Measurements from ENCODE around the gene KCNE3. TPM values are rescaled to one million over a fixed set of nuclear protein-coding genes. Genes with fewer than 3 reads are reported as not detected.

Gene KCNE3
- total and polyA plus RNA-seq, 2 experiments from 2014 or later, result 2.3 to 10.6 TPM

DNA sequence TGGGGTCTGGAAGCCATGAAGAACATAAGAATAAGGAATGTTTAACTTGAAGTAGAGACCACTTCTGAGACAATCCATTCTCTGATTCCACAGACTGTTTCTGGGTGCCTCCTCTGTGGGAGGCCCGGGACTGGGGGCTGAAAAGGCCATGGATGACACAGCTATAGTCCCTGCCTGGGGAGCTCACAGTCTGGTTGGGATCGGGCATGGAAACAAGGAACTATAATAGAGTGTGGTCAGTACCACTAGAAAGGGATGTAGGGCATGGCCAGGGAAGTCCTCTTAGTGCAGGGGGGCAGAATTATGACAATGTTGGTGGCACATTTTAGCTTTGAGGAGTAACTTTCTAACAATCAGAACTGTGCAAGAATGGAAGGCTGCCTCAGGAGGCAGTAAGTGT, 9.2 kb upstream of the KCNE3 start:
- no peak overlapping the region for H3K4me3 ChIP-seq
- no peaks in the 10 kb centered on the region for H3K4me1 ChIP-seq (ENCODE audit: insufficient read depth)
- H2AFZ ChIP-seq, result no peak overlapping the region
- no peaks in the 10 kb centered on the region for H3K4me1 Mint-ChIP-seq
- no peak for DNase-seq (ENCODE audit: low spot score)
- no peak overlapping the region for H3K4me3 Mint-ChIP-seq
- H3K27me3 Mint-ChIP-seq (ENCODE audit: insufficient read depth, low read depth, poor library complexity), result peaks cover 8% of the 10 kb centered on the region
- H3K27ac Mint-ChIP-seq, result no peak overlapping the region
- no peaks in the 10 kb centered on the region for H3K79me2 ChIP-seq (replicated peaks; ENCODE audit: insufficient read depth)
- no peak for ATAC-seq
- H3K9me2 ChIP-seq (ENCODE audit: insufficient read depth), result peaks cover 16% of the 10 kb centered on the region; the same call in 1 of the 2 replicates
- H3K36me3 Mint-ChIP-seq (ENCODE audit: low read depth), result no peaks in the 10 kb centered on the region
- no peak for TF ChIP-seq ZNF331 (CRISPR knock-in tag; IDR thresholded peaks at IDR 0.05; ENCODE audit: low read depth)
- no peak for TF ChIP-seq ZNF114 (CRISPR knock-in tag; IDR thresholded peaks at IDR 0.05)
- TF ChIP-seq, protein P1, sequence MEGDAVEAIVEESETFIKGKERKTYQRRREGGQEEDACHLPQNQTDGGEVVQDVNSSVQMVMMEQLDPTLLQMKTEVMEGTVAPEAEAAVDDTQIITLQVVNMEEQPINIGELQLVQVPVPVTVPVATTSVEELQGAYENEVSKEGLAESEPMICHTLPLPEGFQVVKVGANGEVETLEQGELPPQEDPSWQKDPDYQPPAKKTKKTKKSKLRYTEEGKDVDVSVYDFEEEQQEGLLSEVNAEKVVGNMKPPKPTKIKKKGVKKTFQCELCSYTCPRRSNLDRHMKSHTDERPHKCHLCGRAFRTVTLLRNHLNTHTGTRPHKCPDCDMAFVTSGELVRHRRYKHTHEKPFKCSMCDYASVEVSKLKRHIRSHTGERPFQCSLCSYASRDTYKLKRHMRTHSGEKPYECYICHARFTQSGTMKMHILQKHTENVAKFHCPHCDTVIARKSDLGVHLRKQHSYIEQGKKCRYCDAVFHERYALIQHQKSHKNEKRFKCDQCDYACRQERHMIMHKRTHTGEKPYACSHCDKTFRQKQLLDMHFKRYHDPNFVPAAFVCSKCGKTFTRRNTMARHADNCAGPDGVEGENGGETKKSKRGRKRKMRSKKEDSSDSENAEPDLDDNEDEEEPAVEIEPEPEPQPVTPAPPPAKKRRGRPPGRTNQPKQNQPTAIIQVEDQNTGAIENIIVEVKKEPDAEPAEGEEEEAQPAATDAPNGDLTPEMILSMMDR (conservative IDR thresholded peaks at IDR 0.05; ENCODE audit: low read depth in 2 of 2), result no peak
- no peak for TF ChIP-seq JUNB (IDR thresholded peaks at IDR 0.05; ENCODE audit: unreplicated experiment)
- no peak for TF ChIP-seq STAT1 (IDR thresholded peaks at IDR 0.05; ENCODE audit: unreplicated experiment)
- TF ChIP-seq EZH2phosphoT487 (IDR thresholded peaks at IDR 0.05; ENCODE audit: unreplicated experiment), result no peak
- TF ChIP-seq NANOG (IDR thresholded peaks at IDR 0.05; ENCODE audit: borderline replicate concordance), result no peak
- no peaks in the 10 kb centered on the region; the same call in 2 of the 3 replicates for H3K9me3 Mint-ChIP-seq
- no peaks in the 10 kb centered on the region for H3F3A ChIP-seq (replicated peaks; ENCODE audit: low read depth)
- no peak overlapping the region for H3K4me2 ChIP-seq
- H3K27me3 ChIP-seq (ENCODE audit: insufficient read depth), result no peaks in the 10 kb centered on the region
- H3K27ac ChIP-seq (ENCODE audit: low read depth), result no peak overlapping the region
- no peaks in the 10 kb centered on the region for H3K36me3 ChIP-seq (ENCODE audit: insufficient read depth)
- no peaks in the 10 kb centered on the region for H4K20me1 ChIP-seq (replicated peaks; ENCODE audit: insufficient read depth)

DNA sequence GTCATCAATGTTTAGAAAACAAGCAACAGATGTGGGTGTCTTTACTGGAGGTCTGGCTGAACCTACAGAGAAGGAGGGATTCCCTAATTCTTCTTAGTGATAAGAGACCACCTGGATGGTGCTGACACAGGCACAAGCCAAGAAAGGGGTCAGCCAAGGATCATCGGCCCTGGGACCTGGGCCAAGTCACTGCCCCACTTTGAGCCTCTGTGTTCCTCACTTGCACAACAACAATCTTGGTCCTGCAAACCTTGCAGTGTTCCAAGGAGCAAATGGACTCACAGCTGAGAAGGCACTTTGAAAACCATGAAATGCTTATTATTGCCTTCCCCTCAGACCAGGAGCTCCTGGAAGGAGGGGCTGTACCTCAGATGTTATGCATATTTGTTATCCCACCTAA, 7.0 kb upstream of the KCNE3 start:
- H3K4me3 ChIP-seq, result no peak overlapping the region
- Mint-ChIP-seq H3K36me3 (ENCODE audit: low read depth) (no peaks in the 10 kb centered on the region), H3K27ac (no peak overlapping the region), H3K4me1 (no peaks in the 10 kb centered on the region), H3K4me3 (no peak overlapping the region), H3K27me3 (ENCODE audit: insufficient read depth, low read depth, poor library complexity) (peaks cover 6% of the 10 kb centered on the region), H3K9me3 (no peaks in the 10 kb centered on the region; the same call in 2 of the 3 replicates)
- no peaks in the 10 kb centered on the region for H3K27me3 ChIP-seq (ENCODE audit: insufficient read depth)
- H4K20me1 ChIP-seq (replicated peaks; ENCODE audit: insufficient read depth), result no peaks in the 10 kb centered on the region
- no peaks in the 10 kb centered on the region for H3K79me2 ChIP-seq (replicated peaks; ENCODE audit: insufficient read depth)
- H3K4me2 ChIP-seq, result no peak overlapping the region
- H3K9me2 ChIP-seq (ENCODE audit: insufficient read depth), result peaks cover 16% of the 10 kb centered on the region; the same call in 1 of the 2 replicates
- ATAC-seq, result no peak
- no peaks in the 10 kb centered on the region for H3K36me3 ChIP-seq (ENCODE audit: insufficient read depth)
- no peak for DNase-seq (ENCODE audit: low spot score)
- H2AFZ ChIP-seq, result no peak overlapping the region
- H3K27ac ChIP-seq (ENCODE audit: low read depth), result no peak overlapping the region
- H3K4me1 ChIP-seq (ENCODE audit: insufficient read depth), result no peaks in the 10 kb centered on the region
- H3F3A ChIP-seq (replicated peaks; ENCODE audit: low read depth), result no peaks in the 10 kb centered on the region
- TF ChIP-seq, protein P1 (conservative IDR thresholded peaks at IDR 0.05; ENCODE audit: low read depth in 2 of 2), result no peak
- TF ChIP-seq, protein P2, sequence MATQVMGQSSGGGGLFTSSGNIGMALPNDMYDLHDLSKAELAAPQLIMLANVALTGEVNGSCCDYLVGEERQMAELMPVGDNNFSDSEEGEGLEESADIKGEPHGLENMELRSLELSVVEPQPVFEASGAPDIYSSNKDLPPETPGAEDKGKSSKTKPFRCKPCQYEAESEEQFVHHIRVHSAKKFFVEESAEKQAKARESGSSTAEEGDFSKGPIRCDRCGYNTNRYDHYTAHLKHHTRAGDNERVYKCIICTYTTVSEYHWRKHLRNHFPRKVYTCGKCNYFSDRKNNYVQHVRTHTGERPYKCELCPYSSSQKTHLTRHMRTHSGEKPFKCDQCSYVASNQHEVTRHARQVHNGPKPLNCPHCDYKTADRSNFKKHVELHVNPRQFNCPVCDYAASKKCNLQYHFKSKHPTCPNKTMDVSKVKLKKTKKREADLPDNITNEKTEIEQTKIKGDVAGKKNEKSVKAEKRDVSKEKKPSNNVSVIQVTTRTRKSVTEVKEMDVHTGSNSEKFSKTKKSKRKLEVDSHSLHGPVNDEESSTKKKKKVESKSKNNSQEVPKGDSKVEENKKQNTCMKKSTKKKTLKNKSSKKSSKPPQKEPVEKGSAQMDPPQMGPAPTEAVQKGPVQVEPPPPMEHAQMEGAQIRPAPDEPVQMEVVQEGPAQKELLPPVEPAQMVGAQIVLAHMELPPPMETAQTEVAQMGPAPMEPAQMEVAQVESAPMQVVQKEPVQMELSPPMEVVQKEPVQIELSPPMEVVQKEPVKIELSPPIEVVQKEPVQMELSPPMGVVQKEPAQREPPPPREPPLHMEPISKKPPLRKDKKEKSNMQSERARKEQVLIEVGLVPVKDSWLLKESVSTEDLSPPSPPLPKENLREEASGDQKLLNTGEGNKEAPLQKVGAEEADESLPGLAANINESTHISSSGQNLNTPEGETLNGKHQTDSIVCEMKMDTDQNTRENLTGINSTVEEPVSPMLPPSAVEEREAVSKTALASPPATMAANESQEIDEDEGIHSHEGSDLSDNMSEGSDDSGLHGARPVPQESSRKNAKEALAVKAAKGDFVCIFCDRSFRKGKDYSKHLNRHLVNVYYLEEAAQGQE (IDR thresholded peaks at IDR 0.05; ENCODE audit: unreplicated experiment), result no peak
- no peak for TF ChIP-seq EZH2phosphoT487 (IDR thresholded peaks at IDR 0.05; ENCODE audit: unreplicated experiment)
- TF ChIP-seq, protein P3, sequence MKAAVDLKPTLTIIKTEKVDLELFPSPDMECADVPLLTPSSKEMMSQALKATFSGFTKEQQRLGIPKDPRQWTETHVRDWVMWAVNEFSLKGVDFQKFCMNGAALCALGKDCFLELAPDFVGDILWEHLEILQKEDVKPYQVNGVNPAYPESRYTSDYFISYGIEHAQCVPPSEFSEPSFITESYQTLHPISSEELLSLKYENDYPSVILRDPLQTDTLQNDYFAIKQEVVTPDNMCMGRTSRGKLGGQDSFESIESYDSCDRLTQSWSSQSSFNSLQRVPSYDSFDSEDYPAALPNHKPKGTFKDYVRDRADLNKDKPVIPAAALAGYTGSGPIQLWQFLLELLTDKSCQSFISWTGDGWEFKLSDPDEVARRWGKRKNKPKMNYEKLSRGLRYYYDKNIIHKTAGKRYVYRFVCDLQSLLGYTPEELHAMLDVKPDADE (IDR thresholded peaks at IDR 0.05), result no peak
- no peak for TF ChIP-seq ZNF114 (CRISPR knock-in tag; IDR thresholded peaks at IDR 0.05)
- no peak for TF ChIP-seq CREB1 (CRISPR knock-in tag; IDR thresholded peaks at IDR 0.05; ENCODE audit: low read depth)
- TF ChIP-seq POLR2AphosphoS5 (IDR thresholded peaks at IDR 0.05; ENCODE audit: low read depth), result no peak
- no peak for TF ChIP-seq STAT1 (IDR thresholded peaks at IDR 0.05; ENCODE audit: unreplicated experiment)
- no peak for TF ChIP-seq EZH2 (IDR thresholded peaks at IDR 0.05; ENCODE audit: low read depth, unreplicated experiment)
- no peak for TF ChIP-seq JUNB (IDR thresholded peaks at IDR 0.05; ENCODE audit: unreplicated experiment)
